ENCODE measurements around the gene CTSH.

- TF ChIP-seq POLR2A (IDR thresholded peaks at IDR 0.05) (no peak), CTCF (IDR thresholded peaks at IDR 0.05) (no peak)
These were observed 47.0 kb upstream of the CTSH start for GRCh38 chr15:78991879-78992278.

All from transverse colon (tissue), 3 donors.